DMS79 (cell line): ENCODE measurements around the gene NPTN.
A peak's percentile ranks its signal among the peaks of the same experiment; 100 is the strongest.

Experiments used
- DNase-seq: peaks from one replicate; lab custom pipeline; 2025; lab: John Stamatoyannopoulos, UW

NPTN gene

DNA sequence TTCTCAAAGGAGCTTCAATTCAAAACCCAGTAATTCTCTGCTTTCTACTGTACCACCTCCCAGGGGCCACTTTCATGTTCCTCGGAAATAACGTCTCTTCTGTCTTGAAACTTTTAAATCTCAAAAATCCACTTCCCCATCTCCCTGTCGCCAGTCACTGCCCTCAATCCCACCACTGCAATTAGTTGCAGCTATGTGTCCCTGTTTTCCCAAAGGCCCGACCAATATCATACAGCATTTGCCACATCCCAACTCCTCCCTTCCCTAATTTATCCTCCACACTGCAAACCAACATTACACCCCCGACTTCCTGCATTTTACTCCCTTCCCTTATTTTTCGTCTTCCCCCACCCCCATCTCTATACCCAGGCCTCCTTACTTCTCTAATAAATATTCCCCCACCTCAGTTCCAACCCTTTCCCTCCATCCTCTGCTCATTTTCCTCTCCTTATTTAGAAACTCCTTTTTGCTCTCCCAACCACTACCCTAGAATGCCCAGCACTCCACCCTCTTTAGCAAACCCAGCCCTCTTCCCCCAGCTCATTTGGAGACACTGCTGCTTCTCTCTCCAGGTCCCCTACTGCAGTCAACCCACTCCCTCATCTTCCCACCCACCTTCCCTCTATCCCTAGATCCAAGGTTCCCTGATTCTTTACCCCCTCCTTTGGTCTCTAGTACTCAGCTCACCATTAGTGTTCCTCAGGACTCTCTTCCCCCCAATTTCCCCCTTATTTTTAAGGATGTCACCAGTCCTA, 1.1 kb downstream of the NPTN start:
- DNase-seq, result no peak

DNA sequence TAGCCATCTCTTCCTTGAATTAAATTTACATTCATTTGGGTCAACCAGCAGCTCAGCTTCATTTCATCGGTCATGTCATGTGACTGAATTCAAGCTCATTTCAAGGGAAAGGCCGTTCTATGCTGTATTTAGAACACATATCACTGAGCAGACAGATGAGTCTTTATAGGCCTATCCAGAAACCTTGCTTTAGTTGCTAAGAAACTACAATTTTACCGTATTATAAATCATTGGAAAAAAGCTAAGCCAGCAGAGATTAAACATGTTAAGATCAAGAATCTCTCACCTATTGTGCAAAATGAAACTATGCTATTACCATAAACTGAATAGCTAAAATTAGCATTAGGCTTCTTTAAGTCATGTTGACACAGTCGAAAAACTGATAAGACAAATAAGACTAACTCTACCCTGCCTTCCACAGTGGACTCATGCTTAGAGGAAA, 2.2 kb downstream of the NPTN start:
- no peak for DNase-seq

DNA sequence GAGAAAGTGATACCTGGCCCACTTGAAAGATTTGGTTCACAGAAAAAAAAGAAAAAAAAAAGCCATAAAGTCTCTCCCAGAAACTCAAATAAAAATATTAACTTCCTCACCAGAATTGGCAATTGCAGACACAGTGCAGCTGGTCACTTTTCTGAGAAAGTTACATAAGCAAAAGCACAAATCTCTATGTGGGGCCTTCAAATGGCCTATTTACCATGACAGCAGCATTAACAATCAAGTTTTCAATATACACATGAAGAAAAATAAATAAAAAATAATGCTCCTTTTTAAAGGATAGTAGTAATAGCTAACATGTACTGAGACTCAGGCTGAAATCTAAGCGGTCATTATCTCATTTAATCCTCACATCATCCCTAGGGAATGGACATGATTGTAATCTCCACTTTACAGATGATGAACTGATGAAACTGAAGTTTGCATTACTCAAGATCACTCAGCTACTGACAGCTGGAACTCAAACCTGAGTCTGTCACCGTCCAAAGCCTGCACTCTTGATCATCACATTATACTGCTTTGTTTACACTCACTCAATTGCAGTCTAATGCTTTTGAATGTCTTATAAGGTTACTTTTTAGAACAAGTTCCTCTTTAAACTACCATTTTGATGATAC, 3.3 kb downstream of the NPTN start:
- no peak for DNase-seq

DNA sequence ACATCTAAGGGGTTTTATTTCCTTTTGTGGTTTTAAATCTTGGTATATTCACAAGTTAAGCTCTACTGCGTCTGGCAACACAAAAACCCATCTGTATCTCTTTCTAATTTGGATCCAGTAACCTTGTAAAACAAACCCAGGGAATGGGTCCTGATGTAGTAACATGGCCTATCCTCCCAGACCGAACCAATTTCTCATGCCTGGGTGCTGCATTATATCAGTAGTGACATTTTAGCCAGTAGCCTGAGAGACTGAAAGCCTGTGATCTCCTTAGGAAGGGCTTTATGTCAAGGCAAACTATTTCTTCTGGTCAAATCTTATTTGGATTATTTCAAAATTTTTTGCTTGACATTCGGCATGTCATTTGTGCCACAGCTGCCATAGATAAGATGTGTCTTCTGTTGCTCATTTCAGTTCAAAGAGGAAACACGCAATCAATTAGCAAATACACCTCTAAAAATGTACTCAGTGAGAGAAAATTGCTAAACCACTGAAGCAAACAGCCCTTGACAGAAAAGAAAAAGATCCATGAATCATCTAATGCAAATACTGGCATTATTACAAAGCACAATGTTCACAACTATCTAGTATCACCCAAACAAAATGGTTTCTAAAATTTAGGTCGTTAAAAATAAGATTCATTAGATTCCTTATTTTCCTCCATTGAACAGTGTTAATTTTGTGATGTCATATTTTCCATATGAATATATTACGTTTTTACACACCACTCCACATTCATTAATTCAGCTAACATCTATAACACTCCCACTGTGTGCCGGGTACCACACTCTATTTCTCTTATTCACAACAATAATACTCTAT, 4.0 kb downstream of the NPTN start:
- no peak for DNase-seq

DNA sequence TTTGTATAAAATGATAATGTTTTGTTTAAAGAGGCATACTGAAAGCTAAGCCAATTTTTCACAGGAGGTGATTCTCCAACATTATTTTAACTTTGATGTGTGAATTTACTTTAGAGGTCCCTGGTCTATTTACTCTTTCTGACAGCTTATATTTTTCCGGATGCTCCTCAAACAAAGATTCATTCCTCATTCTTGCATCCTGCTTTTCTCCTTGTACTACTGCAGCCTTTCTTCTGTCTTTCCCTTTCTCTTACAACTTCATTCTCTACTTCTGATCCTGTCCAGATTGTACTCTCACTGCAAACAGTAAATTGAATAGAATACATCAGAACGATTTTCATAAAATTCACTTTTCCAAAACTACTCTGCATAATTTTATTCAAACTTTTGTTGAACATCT, 5.1 kb downstream of the NPTN start:
- no peak for DNase-seq

DNA sequence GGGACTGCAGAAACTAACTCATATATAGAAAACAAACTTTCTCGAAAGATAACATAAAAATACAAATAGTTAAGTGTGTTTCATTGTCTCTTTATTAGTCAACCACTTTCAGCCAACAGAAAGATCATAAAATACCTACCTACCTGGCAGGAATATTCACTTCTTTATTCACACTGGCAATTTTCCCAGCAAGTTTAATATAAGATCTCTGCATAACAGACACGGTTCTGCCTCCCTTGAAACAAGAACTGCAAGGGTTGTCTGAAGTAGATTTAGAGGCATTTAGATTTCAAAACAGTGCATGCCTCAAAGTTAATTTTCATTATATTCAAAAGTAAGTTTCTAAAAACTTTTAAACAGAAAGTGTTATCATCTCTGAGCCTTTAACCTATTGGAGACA, 7.1 kb downstream of the NPTN start:
- peak; percentile 5 for DNase-seq

DNA sequence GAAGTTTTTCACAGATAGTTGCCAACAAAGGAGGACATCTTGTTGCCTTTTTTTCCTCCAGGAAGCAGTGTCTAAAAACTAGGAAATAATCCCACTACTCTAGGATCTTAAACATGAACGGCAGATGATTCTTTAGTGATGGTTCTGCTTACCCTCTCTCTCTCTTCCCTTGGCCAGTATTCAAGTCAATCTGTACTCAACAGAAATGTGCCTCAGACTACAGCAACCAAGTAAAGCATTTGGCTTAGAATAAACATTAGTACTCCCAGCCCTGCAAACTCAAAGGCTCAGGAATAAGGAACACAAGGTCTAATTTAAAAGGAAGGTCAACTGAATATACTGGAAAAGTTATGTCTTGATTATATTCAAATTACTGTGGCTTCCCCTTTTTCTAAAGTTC, 8.7 kb downstream of the NPTN start:
- no peak for DNase-seq

DNA sequence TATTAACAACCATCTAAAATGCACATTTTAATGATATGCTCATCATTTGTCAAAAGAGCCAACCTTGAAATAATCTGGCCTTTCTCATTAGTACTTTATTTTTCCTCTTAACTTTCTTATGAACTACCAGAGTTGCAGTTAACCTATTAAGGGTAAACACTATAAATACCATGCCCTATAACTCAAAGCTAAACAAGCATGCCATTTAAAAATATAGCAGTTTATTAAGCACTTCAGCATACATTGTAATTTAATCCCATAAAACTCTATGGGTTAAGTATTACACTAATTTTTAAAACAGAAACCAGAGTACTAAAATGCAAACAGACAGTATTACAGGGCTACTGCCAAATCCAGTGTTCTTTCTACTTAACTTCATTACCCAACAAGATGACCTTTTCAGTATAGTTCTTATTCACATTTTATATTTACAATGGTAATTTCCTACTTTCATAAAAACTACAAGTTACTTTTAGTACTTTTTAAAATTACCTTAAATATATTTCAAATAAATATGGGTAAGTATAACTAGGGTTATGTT, 11.8 kb downstream of the NPTN start:
- no peak for DNase-seq

DNA sequence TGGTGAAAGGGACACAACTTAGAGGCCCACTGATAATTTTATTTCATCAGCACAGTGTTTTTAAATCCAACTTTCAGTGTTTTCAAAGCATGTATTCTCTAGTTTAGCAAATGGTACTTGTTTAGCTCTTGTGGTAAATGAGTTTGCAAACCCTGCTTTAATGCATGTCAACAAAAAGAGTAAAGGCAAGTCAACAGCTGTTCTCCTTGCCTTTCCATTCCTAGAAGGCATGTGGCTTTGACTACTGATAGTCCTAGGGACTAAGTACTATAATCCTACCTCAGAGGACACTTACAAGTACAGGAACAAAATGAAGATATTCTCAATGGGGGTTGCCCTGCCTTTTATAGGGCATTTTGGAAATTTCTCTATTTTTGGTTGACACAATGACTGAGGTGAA, 13.1 kb downstream of the NPTN start:
- no peak for DNase-seq

DNA sequence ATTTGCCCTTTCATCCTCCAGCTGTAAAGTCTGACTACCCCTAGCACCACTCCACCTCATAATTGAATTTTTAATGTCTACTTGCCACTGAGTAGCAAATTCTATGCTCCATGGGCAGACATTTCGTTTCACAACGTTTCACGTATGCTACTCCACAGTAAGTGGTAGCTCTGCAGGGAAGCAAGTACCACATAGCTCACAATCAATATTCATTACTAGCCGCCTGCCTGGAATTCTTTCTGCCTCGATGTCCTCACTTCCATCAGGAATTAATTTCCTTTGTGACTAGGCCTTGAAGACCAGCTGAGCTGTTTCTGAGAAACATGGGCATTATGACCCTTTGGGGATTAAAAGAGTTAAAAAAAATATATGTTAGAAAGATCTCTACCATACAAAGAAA, 15.3 kb downstream of the NPTN start:
- no peak for DNase-seq

DNA sequence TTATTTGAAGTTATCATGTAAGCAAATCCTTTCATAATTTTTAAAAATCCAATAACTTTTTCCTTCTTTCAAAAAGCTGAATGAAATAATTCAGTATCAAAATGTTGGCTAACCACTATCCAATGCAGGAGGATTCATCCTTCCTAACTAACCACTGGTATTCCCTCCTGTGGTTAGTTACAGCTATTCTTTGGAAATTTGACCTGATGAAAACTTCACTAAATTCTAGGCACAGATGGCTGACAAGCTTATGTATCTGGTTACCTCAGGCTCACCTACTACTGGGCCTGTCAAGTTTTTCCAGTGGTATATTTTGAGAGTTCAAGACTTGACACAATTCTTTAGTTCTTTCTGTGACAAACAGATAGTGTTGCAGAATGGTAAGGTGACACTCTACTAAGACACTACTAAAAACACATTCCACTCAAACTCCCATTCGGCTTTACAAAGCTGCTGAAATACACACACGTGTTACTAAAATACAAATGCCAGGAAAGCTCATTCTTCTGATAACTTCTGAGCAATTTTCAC, 15.8 kb downstream of the NPTN start:
- no peak for DNase-seq

DNA sequence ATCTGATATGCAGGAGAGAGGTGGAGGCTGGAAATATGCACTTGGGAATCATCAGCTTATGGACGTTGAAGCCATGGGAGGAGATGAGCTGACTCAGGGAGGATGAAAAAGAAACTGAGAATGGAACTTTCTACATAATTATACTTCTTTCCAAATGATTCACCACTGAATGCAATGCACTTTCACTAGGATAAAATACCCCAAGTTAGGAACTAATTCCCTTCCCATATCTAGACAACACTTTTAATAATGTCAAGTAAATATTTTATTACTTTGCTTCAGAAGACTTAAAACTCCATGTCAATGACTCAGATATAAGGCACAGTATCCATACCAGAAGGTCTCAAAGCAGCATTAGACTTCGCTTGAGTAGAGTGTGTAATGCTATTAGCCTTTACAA, 24.2 kb downstream of the NPTN start:
- no peak for DNase-seq

DNA sequence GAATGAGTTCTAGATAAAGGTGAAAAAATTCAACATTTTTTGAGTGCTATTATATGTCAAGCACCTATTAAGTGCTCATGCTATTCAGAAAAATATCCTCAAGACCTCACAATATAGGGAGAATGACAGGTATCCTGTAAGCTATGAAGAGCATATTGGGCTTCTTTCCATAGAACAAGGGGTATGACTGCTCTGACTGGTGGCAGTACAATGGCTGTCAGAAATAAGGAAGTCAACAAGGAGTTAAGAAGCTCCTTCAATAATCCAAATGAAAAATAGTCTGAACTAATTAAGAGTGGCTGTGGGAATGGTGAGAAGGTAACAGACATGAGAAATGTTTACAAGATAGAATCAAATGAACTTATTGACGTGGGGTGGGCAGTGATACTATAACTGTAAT, 24.7 kb downstream of the NPTN start:
- DNase-seq, result no peak

DNA sequence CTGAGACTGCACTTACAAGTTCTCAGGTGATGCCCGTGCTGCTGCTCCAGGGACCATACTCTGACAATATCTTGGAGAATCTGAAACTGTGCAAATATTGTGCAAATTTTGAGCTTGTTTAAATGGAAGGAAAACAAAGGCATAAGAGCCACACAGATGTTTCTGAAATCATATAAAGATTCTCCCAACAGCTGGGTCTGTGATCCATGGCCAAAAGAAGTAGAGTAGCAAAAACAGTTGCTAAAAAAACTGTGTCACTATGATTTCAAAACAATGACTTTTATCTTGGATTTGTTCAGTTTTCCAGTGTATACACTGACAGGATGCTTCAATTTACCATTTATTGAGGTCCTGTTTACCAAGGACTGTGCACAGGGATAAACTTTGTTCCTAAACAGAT, 25.3 kb downstream of the NPTN start:
- DNase-seq, result no peak

DNA sequence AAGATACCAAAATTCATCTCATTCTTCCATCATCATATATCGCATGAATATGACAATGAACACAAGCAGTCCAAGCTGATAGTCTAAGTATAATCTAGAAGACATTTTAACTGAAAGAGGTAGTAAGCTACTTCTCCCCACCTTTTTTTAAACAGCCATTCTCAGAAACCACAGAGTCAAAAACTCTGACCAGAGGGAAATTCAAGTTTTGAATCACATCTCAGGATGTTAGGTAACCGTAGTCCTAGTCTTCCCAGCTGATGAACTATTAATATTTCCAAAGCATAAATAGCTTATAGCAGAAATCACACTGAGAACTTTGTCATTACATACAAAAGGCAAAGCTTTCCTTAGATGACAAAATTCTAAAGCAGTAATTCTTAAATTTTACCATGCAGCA, 25.8 kb downstream of the NPTN start:
- no peak for DNase-seq

DNA sequence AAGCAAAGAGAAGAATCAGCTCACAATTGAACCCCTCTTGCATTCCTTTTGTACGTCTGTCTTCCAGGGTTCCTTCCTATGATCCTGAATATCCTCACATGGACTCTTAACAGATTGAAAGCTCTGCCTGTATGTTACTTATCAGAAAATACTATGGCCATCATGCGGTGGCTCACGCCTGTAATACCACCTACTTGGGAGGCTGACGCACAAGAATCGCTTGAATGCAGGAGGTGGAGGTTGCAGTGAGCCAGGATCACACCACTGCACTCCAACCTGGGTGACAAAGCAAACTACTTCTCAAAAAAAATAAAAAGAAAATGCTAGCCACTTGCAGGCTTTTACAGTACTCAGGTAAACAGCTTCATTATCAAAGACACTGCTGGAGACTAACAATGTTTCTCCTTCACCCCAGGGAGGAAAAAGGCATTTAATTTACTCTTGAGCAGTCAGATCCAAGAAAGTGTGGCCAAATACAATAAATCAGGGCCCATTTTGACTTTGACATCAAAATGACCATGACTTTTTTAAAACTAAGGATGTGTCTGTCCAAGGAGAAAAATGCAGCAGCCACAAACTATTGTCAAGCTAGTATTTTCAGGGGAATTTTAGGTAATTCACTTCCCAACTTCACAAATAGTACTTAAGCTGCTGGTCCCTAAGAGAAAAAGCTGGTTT, 27.3 kb downstream of the NPTN start:
- DNase-seq, result peak; percentile 20

DNA sequence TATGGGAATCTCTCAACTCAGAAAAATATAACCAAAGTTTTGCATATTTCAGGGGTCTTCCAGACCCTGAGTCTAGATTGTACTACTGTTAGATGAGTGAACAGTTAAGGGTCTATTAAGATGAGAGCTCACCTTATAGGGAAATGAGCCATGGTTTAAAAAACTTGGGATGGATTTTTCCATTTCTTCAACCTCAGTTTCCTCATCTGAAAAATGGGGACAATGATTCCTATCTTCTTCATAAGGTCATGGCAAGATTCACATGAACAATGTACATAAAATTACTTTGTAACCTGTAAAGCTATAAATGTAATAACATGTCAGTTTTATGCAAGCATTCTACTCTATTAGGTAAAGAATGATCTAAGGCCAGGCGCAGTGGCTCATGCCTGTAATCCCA, 28.7 kb downstream of the NPTN start:
- DNase-seq, result no peak

DNA sequence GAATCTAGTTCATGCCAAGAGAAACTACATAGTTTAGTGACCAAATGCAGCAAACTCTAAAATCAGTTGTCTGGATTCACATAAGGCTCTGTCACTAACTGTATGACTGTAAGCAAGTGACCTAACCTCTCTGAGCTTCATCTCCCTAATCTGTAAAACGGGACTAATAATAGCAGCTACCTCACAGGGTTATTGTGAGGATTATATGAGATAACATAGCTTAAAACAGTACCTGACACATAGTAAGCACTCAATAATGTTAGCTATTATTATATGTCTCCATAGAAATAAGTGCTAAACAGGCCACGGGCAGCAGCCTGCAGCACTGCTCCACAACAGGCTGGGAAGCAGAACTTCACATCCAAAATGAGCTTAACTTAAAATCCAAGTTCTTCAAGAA, 30.2 kb downstream of the NPTN start:
- no peak for DNase-seq

DNA sequence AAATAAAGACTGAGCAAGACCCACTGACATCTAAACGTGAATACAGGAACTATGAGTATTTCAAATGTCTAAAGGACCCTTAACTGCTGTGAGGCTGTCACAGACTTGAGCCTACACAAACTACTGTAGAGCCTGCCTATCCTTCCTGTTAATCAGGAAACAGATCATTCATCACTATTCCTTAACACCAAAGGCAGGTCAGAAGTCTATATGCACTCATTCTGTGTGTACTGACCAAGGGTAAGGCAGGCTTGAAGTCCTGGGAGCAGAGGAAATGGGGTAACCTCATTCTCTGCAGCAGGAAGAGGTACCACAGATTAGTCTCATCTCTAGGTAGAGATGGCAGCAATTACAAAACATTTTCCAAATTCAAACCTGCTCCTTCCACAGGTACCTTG, 30.7 kb downstream of the NPTN start:
- no peak for DNase-seq

DNA sequence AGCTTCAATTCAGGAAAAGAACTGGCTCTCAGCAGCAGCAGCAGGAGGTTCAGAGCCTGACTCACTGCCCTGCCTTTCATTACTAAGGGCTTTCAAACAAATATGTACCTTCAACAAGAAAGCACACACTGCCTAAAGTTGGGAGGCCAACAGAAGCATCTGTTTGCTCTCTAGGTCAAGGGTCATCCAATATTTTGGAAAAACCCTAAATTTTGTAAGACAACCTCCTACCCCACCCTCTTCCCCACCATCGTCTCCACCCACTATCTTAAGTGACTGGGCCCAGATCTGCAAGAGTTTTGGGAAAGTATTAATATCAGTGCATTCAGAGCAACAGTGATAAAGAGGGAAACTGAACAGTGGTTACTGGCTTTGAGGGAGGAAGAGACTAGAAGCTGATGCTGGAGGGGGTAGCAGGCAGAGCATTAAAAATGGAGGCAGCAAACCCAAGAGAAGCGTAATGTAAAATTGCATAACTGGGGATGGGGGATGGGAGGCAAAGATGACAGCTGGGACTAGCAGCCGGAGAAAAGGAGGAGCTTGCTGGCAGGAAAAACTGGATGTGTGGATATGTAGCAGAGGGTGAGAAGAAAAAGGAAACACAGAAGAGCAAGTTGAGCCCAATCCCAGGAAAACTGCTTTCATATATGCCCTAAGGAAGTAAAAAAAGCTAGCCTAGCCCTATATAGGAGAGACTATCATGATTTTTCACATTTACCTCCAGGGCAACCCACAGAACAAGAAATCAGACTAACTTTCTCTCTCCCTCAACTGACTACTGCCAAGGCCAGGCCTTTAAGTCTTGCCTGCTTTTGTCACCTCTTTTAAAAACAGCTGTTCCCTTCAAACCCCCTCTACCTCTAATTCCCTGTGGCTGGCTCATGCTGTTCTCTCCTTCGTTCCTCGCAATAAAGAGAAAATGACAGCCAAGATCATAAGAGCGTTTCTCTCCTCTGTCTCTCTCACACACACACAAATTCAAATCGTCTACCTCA, 31.4 kb downstream of the NPTN start:
- no peak for DNase-seq
